Iris pigment epithelial cell (primary cell): ENCODE results near the gene RNF133.

Experiments
- DNase-seq: peaks from one replicate; pipeline ENCODE4 v3.0.0-alpha.2; 2011; ENCODE audit warnings: low read depth

Gene RNF133

DNA sequence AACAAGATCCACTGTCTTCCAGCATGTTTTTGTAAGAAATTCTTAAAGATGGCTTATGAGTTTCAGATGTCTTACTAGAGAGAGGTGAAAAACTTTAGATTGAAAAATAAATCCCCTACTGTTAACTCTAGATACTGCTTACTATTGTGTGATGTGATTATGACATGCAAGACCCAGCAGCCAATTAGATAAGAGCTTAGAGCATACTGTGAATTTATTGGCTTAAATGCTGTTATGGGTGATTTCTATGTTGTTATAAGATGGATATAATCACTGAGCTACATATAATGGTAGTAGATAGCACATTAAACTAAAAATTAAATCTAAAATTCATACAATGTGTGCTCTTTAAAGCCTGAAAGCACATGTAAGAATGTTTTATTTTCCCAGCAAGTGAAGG is at the start of gene RNF133:
TSS of gene RNF133 (minus strand) at position 101 of the 400 bp plus-strand sequence. CDS start 199 bp downstream, outside the sequence.
- DNase-seq: no peak

DNA sequence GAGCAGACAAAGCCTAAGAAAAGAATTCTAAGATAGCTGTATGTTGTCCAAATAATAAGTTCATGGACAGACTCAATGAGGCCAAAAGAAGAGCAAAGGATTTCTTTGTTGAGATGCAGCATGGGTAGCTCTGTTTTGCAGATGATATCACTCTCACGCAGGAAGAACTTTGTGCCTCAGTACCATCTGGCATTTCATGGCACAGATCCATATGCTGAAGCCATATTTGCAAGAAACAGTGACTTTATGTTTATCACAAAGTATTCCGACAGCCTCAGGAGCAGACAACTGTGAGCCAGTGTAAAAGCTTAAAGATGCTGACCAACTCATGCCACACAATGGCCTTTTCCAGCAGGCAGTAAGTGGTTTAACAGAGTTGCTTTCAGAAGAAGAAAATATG is 49.3 kb upstream of the RNF133 start:
- no peak for DNase-seq

- DNase-seq: no peak
These were observed 48.0 kb upstream of the RNF133 start for GRCh38 chr7:122746948-122747347.

- DNase-seq: no peak
These were observed 44.3 kb upstream of the RNF133 start for GRCh38 chr7:122743211-122743610.

GRCh38 chr7:122738947-122739346 is 40.0 kb upstream of the RNF133 start:
- no peak for DNase-seq

GRCh38 chr7:122736183-122736582 is 37.3 kb upstream of the RNF133 start:
- peak; percentile 15 for DNase-seq

DNA sequence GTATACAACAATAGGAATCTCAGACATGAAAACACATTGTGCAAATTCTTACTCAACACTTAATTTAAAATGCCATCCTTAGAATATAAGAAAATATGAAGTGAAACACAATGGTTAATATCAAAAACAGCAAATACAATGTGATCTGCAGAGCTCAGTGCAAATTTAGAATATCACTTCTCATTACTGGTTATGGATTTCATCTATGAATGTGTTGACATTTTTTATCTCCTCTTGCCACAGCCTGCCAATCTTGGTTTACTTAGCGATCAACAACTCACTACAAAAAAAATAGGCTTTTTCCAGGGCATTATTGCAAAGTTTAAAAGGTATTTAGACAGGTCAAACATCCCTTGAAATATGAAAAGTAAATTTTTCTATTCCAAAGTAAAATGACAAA is 28.8 kb upstream of the RNF133 start:
- no peak for DNase-seq

- no peak for DNase-seq
These were observed 28.4 kb upstream of the RNF133 start for GRCh38 chr7:122727354-122727753.

- no peak for DNase-seq
These were observed 28.0 kb upstream of the RNF133 start for GRCh38 chr7:122726881-122727280.

DNA sequence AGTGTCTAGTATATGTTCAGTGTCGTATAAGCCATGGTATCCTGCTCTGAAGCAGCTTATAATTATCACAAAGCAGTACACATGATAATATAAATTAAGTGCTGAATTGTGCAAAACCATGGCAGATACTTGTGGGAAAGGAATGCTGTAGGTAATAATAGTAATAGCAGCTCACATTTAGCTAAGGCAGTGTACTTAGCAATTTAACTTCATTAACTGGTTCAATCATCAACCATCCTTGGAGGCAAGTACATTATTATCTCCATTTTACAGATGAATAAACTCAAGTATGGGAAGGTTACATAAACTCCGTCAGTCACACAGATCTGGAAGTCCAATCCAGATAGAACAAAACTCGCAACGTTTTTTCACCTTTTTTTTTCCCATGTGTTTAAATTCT is 25.4 kb upstream of the RNF133 start:
- no peak for DNase-seq

- DNase-seq: no peak
These were observed 20.2 kb upstream of the RNF133 start for GRCh38 chr7:122719010-122719578.

DNA sequence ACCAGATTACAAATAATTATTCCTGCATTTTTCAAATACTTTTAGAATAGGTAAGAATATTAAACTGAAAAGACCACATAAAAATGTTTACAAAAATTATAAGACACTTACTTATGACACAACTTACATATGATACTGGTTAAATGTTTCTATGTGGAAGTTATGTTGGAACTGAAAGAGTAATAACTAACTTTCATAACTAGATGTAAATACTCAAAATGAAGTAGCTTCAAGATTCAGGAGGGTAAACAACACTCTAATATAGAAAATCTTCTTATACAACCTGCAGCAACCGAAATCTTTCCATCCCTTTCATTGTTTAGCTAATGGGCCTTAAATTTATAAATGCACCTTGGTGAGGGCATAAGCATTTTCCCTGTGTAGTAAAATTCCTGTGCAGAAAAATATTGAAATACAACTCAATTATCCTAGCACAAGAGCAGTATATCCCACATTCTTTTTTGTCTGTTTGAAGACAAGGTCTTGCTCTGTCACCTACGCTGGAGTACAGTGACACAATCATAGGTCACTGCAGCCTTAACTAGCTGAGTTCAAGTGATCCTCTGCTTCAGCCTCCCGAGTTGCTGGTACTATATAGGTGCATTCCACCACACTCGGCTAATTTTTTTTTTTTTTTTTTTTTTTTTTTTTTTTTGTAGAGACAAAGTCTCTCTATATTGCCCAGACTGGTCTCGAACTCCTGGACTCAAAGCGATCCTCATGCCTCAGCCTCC is 18.6 kb upstream of the RNF133 start:
- no peak for DNase-seq

DNA sequence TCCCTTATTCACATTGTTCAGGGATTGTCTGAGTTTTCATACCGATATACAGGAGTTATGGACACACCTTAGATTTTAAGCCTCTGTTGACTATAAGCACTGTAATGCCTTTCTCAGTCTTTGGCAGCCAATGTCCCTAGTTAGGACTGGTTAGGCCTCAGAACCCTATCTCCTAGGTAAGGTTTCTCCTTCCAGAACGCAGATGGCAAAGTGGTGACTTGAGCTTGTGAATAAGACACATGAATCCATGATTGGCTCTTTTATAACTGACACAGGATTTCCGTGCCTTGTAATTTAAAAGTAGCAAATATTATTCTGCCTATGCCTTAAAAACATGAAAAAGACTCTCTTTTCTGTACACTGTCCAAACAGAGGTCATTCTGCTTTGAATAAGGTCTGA is 16.3 kb upstream of the RNF133 start:
- no peak for DNase-seq

DNA sequence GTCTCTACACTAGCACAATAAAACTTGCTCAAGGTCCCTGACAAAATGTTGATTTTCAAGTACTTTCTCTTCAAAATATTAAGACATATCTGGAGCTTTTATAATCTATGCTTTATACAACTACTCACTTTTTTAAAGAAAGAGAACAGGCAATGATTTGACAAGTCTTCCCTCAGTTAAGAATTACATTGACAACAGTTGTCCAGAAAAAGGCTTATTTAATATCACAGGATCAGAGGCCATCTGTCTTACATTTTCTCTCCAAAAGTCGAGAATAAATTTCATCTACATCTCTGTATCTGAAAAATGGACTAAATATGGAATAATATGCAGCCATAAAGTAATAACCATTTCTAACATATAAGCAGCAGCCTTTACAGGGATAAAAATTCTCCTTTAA is 12.0 kb upstream of the RNF133 start:
- DNase-seq: no peak

DNA sequence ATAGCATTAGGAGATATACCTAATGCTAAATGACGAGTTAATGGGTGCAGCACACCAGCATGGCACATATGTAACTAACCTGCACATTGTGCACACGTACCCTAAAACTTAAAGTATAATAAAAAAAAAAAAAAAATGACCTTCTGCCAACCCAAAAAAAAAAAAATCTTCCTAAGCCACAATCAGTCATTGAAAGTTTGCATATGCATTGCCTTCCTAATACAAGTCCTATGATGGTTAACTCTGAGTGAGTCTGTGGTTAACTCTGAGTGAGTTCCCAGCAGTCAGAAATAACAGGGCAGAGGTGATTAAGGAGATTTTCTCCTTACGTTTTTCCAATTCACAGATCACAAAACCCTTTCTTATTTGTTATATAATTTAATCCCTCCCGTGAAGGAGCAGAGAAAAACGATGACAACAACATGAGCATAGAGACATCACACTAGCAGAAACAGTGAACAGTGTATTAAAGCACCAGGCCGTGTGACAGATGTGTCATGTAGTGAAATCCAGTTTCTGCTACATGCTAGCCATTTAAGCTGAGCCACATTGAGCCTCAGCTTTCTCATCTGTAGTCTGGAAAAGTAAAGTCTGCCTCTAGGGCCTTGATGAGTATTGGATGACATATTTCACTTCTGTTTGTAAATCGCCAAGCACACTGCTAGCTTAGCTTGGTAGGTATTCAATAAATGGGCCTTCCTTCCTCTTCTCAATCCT is 11.2 kb upstream of the RNF133 start:
- DNase-seq: no peak

DNA sequence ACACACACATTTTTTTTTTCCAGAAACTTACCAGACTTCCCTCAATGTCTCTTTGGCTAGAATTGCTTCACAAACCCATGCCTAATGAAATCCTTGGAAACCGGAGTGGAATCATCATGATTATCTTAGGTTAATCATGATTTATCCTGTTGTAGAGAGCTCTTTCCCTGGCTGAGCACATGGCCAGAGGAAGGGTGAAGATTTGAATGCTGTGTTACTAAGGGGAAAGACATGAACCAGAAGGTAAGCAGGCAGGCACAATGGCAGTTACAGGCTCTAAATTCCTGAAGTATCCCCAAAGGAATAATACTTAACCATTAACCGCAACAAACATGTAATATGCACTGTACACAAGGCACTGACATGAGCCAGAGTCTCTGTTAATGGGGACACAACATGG is 7.9 kb upstream of the RNF133 start:
- no peak for DNase-seq

DNA sequence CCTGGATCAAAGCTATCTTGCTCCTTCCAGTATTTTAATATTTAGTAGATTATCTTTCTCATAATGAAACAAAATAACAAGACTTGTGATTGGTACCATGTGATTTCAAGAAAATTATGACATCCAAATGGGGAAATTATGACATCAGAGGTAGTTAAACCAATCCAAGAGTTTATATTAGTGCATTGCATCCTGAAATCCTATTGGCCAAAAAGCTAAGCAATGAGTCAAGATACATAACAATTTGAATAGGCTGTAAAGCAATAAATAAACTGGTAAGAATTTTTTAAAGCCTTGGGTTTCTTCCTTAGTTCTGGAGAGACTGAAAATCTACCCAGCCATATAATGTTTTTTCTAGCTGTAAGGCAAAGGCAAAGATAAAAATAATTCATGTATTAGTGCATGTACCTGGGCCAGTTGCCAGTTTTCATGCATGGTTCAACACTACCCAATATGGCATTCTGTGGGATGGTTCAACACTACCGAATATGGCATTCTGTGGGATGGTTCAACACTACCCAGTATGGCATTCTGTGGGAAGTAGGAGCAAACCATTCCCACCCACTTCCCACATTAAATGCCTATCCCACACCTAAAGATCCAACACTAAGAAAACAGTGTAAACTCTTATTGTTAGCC is 4.1 kb upstream of the RNF133 start, which contains the start of gene RNF148:
TSS of gene RNF148 (minus strand) at position 51 of the 639 bp plus-strand sequence. CDS start 172 bp downstream, outside the sequence.
- no peak for DNase-seq

DNA sequence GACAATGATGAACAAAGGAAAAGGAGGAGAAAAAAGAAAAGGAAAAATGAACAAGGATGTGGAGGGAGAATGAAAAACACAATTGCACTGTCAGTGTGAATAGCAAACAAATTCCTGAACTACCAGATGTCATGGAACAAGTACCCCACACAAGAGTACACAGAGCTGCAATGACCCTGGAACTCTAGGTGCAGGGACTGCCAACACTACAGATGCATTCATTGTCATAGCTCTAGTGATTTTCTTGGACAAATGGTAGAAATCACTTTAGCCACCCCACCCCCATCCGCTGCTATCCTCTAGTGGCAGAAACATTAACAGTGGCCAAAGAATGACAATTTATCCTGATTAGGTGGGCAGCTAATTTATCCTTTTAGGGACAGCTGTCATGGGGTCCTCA is 3.1 kb downstream of the RNF133 start:
- DNase-seq: no peak

DNA sequence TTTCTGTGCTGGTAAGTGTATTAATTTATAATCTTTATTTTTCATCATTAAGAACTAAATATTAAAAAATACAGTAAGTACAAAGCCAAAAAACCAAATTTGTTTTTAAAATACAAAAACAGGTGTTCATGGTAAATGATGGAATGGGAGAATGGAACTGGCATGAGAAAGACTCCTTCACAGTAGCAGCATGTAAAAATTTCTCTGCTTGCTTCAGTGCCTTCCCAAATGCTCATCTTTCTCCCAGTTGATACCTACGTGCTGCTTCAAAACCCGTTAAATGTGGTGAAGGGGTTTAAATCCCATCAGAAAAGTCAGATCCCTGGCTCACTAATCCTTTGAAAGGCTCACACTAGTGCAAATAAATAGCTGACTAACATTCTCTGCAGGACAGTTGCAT is 4.2 kb downstream of the RNF133 start:
- no peak for DNase-seq

DNA sequence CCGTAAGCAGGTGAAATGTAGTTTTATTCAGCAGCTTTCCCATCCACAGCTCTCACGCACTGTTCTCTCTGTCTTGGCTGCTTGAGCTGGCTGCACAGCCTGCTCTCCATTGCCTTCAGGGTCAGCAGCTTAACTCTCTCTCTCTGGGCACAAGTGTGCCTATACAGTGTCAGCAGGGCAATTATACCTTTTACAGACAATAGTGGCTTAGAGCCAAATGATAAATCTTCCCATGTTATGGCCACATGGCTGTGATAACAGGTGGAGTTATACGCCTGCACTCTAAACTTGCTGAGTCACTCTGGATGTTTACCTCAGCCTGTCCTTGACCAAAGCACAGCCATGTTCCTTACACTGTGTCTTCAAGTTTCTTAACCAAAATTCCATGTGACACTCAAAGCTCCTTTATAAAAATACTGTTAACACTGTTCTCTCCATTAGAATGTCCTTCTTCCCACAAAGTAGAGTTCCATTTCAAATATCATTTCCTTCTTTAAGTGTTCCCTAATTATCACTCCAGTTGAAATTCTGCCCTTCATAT is 6.1 kb downstream of the RNF133 start:
- peak; percentile 33 for DNase-seq

GRCh38 chr7:122691569-122692235 is 7.2 kb downstream of the RNF133 start:
- DNase-seq: no peak
